HepG2 (cell line): ENCODE results near the gene RPL37A. TPM values are rescaled to one million over a fixed set of nuclear protein-coding genes. Genes with fewer than 3 reads are reported as not detected.

Experiments used
- ATAC-seq: fragments of 200-7000 bp; cut with Tn5 transposase; 3 replicates; pipeline ENCODE4 v1.9.1; 2020; ENCODE audit warnings: mild to moderate bottlenecking, moderate library complexity
- BruUV-seq: library from RNA; stranded (reverse); fragments of 400-500 nt; replicated peaks from 2 replicates; lab custom pipeline; 2021; lab: Mats Ljungman, UMichigan
- CTCF ChIA-PET: fragments of 300-600 bp; formaldehyde crosslinking; extraction: SDS; loops from one replicate; lab custom pipeline; 2021; ENCODE audit warnings: low total read pairs, inconsistent platforms, low intra/inter-chr PET ratio; lab: Yijun Ruan, JAX
- POLR2A ChIA-PET: fragments of 350-600 bp; sonication (Branson Sonifier 250); formaldehyde crosslinking; loops from one replicate; lab custom pipeline; 2020; ENCODE audit warnings: antibody characterized with exemption, inconsistent platforms; lab: Yijun Ruan, JAX
- DNase-seq: peaks from one replicate; pipeline ENCODE4 v3.0.0-alpha.2; 2015; ENCODE audit warnings: low spot score
- FAIRE-seq: peaks from 3 replicates; lab custom pipeline; 2011; peaks lifted over from hg19 to GRCh38; lab: Jason Lieb, UNC
- H2AFZ ChIP-seq: one replicate; pipeline ENCODE4 v1.6.1; 2011; ENCODE audit warnings: low read length, inconsistent platforms
- H3K27ac ChIP-seq: fragments of 300-600 bp; 3 replicates; pipeline ENCODE4 v1.8.0; 2011; ENCODE audit warnings: mixed run types, mild to moderate bottlenecking, mixed read lengths, low read length, inconsistent platforms; ENCODE audit not compliant: insufficient read depth; ENCODE audit errors: extremely low read length
- H3K27me3 ChIP-seq, 2 experiments: fragments of 200-600 bp in 1 of 2; 2 replicates in 1 of 2; 3 replicates in 1 of 2; pipeline versions ENCODE4 v1.6.0 to v1.8.0; 2011; ENCODE audit warnings: low read length in 2 of 2, mild to moderate bottlenecking in 2 of 2, moderate library complexity in 2 of 2, inconsistent platforms in 1 of 2; ENCODE audit not compliant: insufficient read depth in 2 of 2, control insufficient read depth in 1 of 2
- H3K36me3 ChIP-seq, 2 experiments: fragments of 200-600 bp in 1 of 2; replicated peaks in 1 of 2; 2 replicates in 1 of 2; 3 replicates in 1 of 2; pipeline versions ENCODE4 v1.5.1 to v1.8.0; 2011; ENCODE audit warnings: low read length in 2 of 2, inconsistent platforms in 1 of 2; ENCODE audit not compliant: insufficient read depth in 2 of 2, control insufficient read depth in 1 of 2
- H3K4me1 ChIP-seq: 2 replicates; pipeline ENCODE4 v1.5.1; 2012; ENCODE audit warnings: low read length, inconsistent platforms; ENCODE audit not compliant: insufficient read depth
- H3K4me2 ChIP-seq: 2 replicates; pipeline ENCODE4 v1.6.0; 2011; ENCODE audit warnings: low read depth, low read length, inconsistent platforms
- H3K4me3 ChIP-seq, 3 experiments: fragments of 200-600 bp in 1 of 3; sonication (generic), shearing (Covaris generic) in 1 of 3; replicated peaks in 1 of 3; 2 replicates each; pipeline ENCODE4 v1.5.1; 2011 to 2016; ENCODE audit warnings: low read length in 3 of 3, inconsistent platforms in 2 of 3, low read depth in 2 of 3, mild to moderate bottlenecking in 2 of 3, control low read depth in 1 of 3, mixed read lengths in 1 of 3; ENCODE audit not compliant: insufficient read depth in 1 of 3
- H3K79me2 ChIP-seq: one replicate; pipeline ENCODE4 v1.6.1; 2011; ENCODE audit warnings: low read length, inconsistent platforms; ENCODE audit not compliant: insufficient read depth
- H3K9ac ChIP-seq: 2 replicates; pipeline ENCODE4 v1.6.0; 2011; ENCODE audit warnings: mild to moderate bottlenecking, low read depth, low read length, inconsistent platforms; ENCODE audit not compliant: insufficient read depth
- H3K9me3 ChIP-seq: 2 replicates; pipeline ENCODE4 v1.5.1; 2012; ENCODE audit warnings: mild to moderate bottlenecking, low read length
- H4K20me1 ChIP-seq: 2 replicates; pipeline ENCODE4 v1.6.0; 2011; ENCODE audit warnings: inconsistent platforms, mild to moderate bottlenecking, low read length, moderate library complexity; ENCODE audit not compliant: insufficient read depth
- FOXK2 ChIP-seq: fragments of 450-650 bp; IDR thresholded peaks from 2 replicates; pipeline ENCODE4 v1.6.1; 2016
- FOXP1 ChIP-seq, 2 experiments: fragments of 450-650 bp in 1 of 2; IDR thresholded peaks; 2 replicates each; pipeline ENCODE4 v1.6.1; 2017 to 2018; ENCODE audit warnings: antibody characterized with exemption in 1 of 2
- IKZF1 ChIP-seq: fragments of 450-650 bp; IDR thresholded peaks from 2 replicates; pipeline ENCODE4 v1.7.1; 2016
- KLF11 ChIP-seq: IDR thresholded peaks from 2 replicates; pipeline ENCODE4 v1.6.1; 2016; ENCODE audit warnings: missing compliant biosample characterization
- MNT ChIP-seq: fragments of 450-650 bp; IDR thresholded peaks from 2 replicates; pipeline ENCODE4 v1.6.1; 2016
- MXD1 ChIP-seq: sonication (generic); formaldehyde crosslinking; IDR thresholded peaks from 2 replicates; pipeline ENCODE4 v1.4.0; 2020; ENCODE audit warnings: mild to moderate bottlenecking, missing genetic modification reagents
- ONECUT2 ChIP-seq: sonication (generic); formaldehyde crosslinking; IDR thresholded peaks from 2 replicates; pipeline ENCODE4 v1.4.0; 2020; ENCODE audit warnings: missing genetic modification reagents
- ZNF589 ChIP-seq: sonication (generic); formaldehyde crosslinking; conservative IDR thresholded peaks from 2 replicates; pipeline ENCODE4 v1.8.0; 2022; ENCODE audit warnings: mild to moderate bottlenecking, moderate library complexity, missing genetic modification reagents
- ZNF75D ChIP-seq: sonication (generic); formaldehyde crosslinking; IDR thresholded peaks from 2 replicates; pipeline ENCODE4 v1.8.1; 2023; ENCODE audit warnings: missing genetic modification reagents, mild to moderate bottlenecking, borderline replicate concordance
- ZSCAN30 ChIP-seq: sonication (generic); formaldehyde crosslinking; IDR thresholded peaks from 2 replicates; pipeline ENCODE4 v1.5.0; 2020; ENCODE audit warnings: mild to moderate bottlenecking, missing genetic modification reagents
- WGBS: methylation state at CpG from one replicate; pipeline ENCODE4 v1.1.6; 2017; ENCODE audit warnings: low lambda C conversion rate; 5-methylcytosine and 5-hydroxymethylcytosine counted together
- in situ Hi-C: cut with HindIII; loops from 2 replicates; pipeline ENCODE4 v1.10.0; 2017; ENCODE audit warnings: low pct_unique_long_range_greater_than_20kb; ENCODE audit not compliant: extremely low pct_ligation_motif_present
- intact Hi-C: fragments of 100-400 bp; cut with micrococcal nuclease; formaldehyde crosslinking; loops from one replicate; pipeline ENCODE4 v1.10.0; 2022; ENCODE audit not compliant: unreplicated experiment
- polyA plus RNA-seq, 8 experiments: library from polyadenylated mRNA; depleted of rRNA in 3 of 8; stranded (reverse) in 7 of 8; unstranded in 1 of 8; fragments of >200 nt; fragmentation: Illumina TruSeq in 4 of 8; extraction: Trizol in 4 of 8; gene quantifications; 2 replicates each; pipeline versions ENCODE4 v1.2.1 to v1.2.3, GENCODE V29; 2011 to 2016; ENCODE audit warnings: low read depth in 4 of 8, missing spikeins in 1 of 8, mixed read lengths in 1 of 8; ENCODE audit not compliant: insufficient read depth in 1 of 8
- total RNA-seq, 5 experiments: library from RNA; depleted of rRNA; stranded (reverse); fragments of >200 nt; fragmentation: Illumina TruSeq; extraction: Trizol; gene quantifications; 2 replicates each; pipeline ENCODE4 v1.2.3, GENCODE V29; 2016; ENCODE audit warnings: low read depth in 1 of 5

Gene RPL37A
- total and polyA plus RNA-seq, 2 of the 13 experiments (the other 11 are each of a cell fraction or from before 2014, with no cell fraction given): 6,902 to 7,910 TPM

GRCh38 chr2:216537366-216537765 lies 38.7 kb downstream of the RPL37A start:
- no peaks in the 10 kb centered on the region for H4K20me1 ChIP-seq
- H3K27ac ChIP-seq: no peak overlapping the region
- 77% methylated on average over 4 of the region's 4 CpGs for WGBS
- ChIA-PET POLR2A (no interaction called here), CTCF (no interaction called here)
- DNase-seq (no peak), FAIRE-seq (no peak), ATAC-seq (no peak)
- peaks cover 0 to 8% of the 10 kb centered on the region in 2 experiments; a peak in 1 of 5 replicates for H3K27me3 ChIP-seq
- peaks cover 76% of the 10 kb centered on the region for H3K4me1 ChIP-seq
- no peak overlapping the region for H3K4me3 ChIP-seq
- no peak overlapping the region for H3K9ac ChIP-seq
- intact Hi-C loops (no loop called here), in situ Hi-C loops (no loop called here)
- BruUV-seq: no TSS peak
- H2AFZ ChIP-seq: no peak overlapping the region
- no peak overlapping the region for H3K4me2 ChIP-seq
- no peak for TF ChIP-seq KLF11 (CRISPR knock-in tag)
- TF ChIP-seq IKZF1: peak; percentile 71; the same call in 1 of the 2 replicates
- TF ChIP-seq ONECUT2 (CRISPR knock-in tag): no peak
- TF ChIP-seq ZNF589 (CRISPR knock-in tag): 0 out of 2 replicates have a peak, but pooled peaks have one; percentile 28
- TF ChIP-seq FOXP1 (IDR thresholded peaks at IDR 0.05): 0 out of 2 replicates have a peak, but pooled peaks have one; percentile 14
- TF ChIP-seq FOXP1 (CRISPR knock-in tag; IDR thresholded peaks at IDR 0.05): no peak
- 0 out of 2 replicates have a peak, but pooled peaks have one; percentile 34 for TF ChIP-seq ZSCAN30
- peak; percentile 93 for TF ChIP-seq MNT
- TF ChIP-seq ZNF75D (CRISPR knock-in tag): no peak
- 0 out of 2 replicates have a peak, but pooled peaks have one; percentile 15 for TF ChIP-seq FOXK2
- no peak for TF ChIP-seq MXD1 (CRISPR knock-in tag)
- H3K9me3 ChIP-seq: no peaks in the 10 kb centered on the region
- no peaks in the 10 kb centered on the region for H3K79me2 ChIP-seq
- H3K36me3 ChIP-seq: no peaks in the 10 kb centered on the region
